Activated T-helper 1 cell treated with anti-CD3 and anti-CD28 coated beads, Interleukin-12 subunit alpha, Interleukin-12 subunit beta, Interleukin-2, Interleukin-4 antibody, amounts not matched to agents 30 ng/mL and 10 ng/mL and 1 ng/mL, durations not matched to agents 14 hours and 24 hours and 36 hours (primary cell): ENCODE results near the gene OPCML. TPM values are rescaled to one million over a fixed set of nuclear protein-coding genes. Genes with fewer than 3 reads are reported as not detected.

Experiments used
- DNase-seq: peaks from one replicate; pipeline ENCODE4 v3.0.0; 2021; ENCODE audit warnings: low spot score
- H3K27ac Mint-ChIP-seq: one replicate; pipeline ENCODE4 v1.8.0; 2021; ENCODE audit warnings: mild to moderate bottlenecking, mixed read lengths
- H3K27me3 Mint-ChIP-seq: one replicate; pipeline ENCODE4 v1.8.0; 2022; ENCODE audit warnings: mild to moderate bottlenecking, moderate library complexity, mixed read lengths; ENCODE audit not compliant: insufficient read depth
- H3K36me3 Mint-ChIP-seq: one replicate; pipeline ENCODE4 v1.8.0; 2021; ENCODE audit warnings: low read depth, mixed read lengths
- H3K4me1 Mint-ChIP-seq: one replicate; pipeline ENCODE4 v1.8.0; 2021; ENCODE audit warnings: low read depth, mixed read lengths
- H3K4me3 Mint-ChIP-seq: one replicate; pipeline ENCODE4 v1.8.0; 2021; ENCODE audit warnings: mild to moderate bottlenecking, moderate library complexity, mixed read lengths
- H3K9me3 Mint-ChIP-seq: one replicate; pipeline ENCODE4 v1.8.0; 2021; ENCODE audit warnings: mixed read lengths
- intact Hi-C: fragments of 100-400 bp; cut with micrococcal nuclease; formaldehyde crosslinking; loops from one replicate; pipeline ENCODE4 v1.15.1; 2024
- total RNA-seq: library from RNA; stranded (reverse); gene quantifications from 2 replicates; pipeline ENCODE4 v1.2.3, GENCODE V29; 2022

OPCML gene
- total RNA-seq, 1 donor from 2014 or later: not detected

GRCh38 chr11:132895340-132895739, 637.0 kb downstream of the OPCML start:
- no peaks in the 10 kb centered on the region for H3K27me3 Mint-ChIP-seq
- no peak overlapping the region for H3K4me3 Mint-ChIP-seq
- no peak for DNase-seq
- H3K9me3 Mint-ChIP-seq: no peaks in the 10 kb centered on the region
- no peaks in the 10 kb centered on the region for H3K4me1 Mint-ChIP-seq
- intact Hi-C loops: no loop called here
- H3K27ac Mint-ChIP-seq: no peak overlapping the region
- no peaks in the 10 kb centered on the region for H3K36me3 Mint-ChIP-seq

GRCh38 chr11:132894606-132895005, 637.7 kb downstream of the OPCML start:
- intact Hi-C loops: no loop called here
- H3K27me3 Mint-ChIP-seq: no peaks in the 10 kb centered on the region
- H3K9me3 Mint-ChIP-seq: no peaks in the 10 kb centered on the region
- no peak overlapping the region for H3K4me3 Mint-ChIP-seq
- no peak overlapping the region for H3K27ac Mint-ChIP-seq
- no peaks in the 10 kb centered on the region for H3K4me1 Mint-ChIP-seq
- H3K36me3 Mint-ChIP-seq: no peaks in the 10 kb centered on the region
- no peak for DNase-seq

- Mint-ChIP-seq H3K4me1 (no peaks in the 10 kb centered on the region), H3K27ac (no peak overlapping the region)
Observed at GRCh38 chr11:132892876-132893275, 639.4 kb downstream of the OPCML start.

GRCh38 chr11:132888226-132888625, 644.1 kb downstream of the OPCML start:
- H3K9me3 Mint-ChIP-seq: no peaks in the 10 kb centered on the region
- intact Hi-C loops: no loop called here

More at GRCh38 chr11:132892876-132893275, 639.4 kb downstream of the OPCML start:
- intact Hi-C loops: no loop called here
- no peaks in the 10 kb centered on the region for H3K9me3 Mint-ChIP-seq
- DNase-seq: no peak
- H3K27me3 Mint-ChIP-seq: no peaks in the 10 kb centered on the region
- no peaks in the 10 kb centered on the region for H3K36me3 Mint-ChIP-seq
- H3K4me3 Mint-ChIP-seq: no peak overlapping the region

GRCh38 chr11:132886335-132886734, 646.0 kb downstream of the OPCML start:
- no peaks in the 10 kb centered on the region for H3K4me1 Mint-ChIP-seq
- DNase-seq: no peak
- no peaks in the 10 kb centered on the region for H3K36me3 Mint-ChIP-seq
- intact Hi-C loops: no loop called here
- no peaks in the 10 kb centered on the region for H3K27me3 Mint-ChIP-seq
- H3K4me3 Mint-ChIP-seq: no peak overlapping the region
- no peak overlapping the region for H3K27ac Mint-ChIP-seq
- H3K9me3 Mint-ChIP-seq: no peaks in the 10 kb centered on the region

More at GRCh38 chr11:132888226-132888625, 644.1 kb downstream of the OPCML start:
- H3K27me3 Mint-ChIP-seq: no peaks in the 10 kb centered on the region
- H3K4me3 Mint-ChIP-seq: no peak overlapping the region
- no peaks in the 10 kb centered on the region for H3K36me3 Mint-ChIP-seq
- DNase-seq: no peak
- no peaks in the 10 kb centered on the region for H3K4me1 Mint-ChIP-seq
- no peak overlapping the region for H3K27ac Mint-ChIP-seq

- DNase-seq: no peak
- Mint-ChIP-seq H3K27ac (no peak overlapping the region), H3K4me3 (no peak overlapping the region), H3K9me3 (no peaks in the 10 kb centered on the region), H3K4me1 (no peaks in the 10 kb centered on the region), H3K36me3 (no peaks in the 10 kb centered on the region), H3K27me3 (no peaks in the 10 kb centered on the region)
- intact Hi-C loops: no loop called here
Observed at GRCh38 chr11:132883241-132883640, 649.1 kb downstream of the OPCML start.

GRCh38 chr11:132881622-132882021, 650.7 kb downstream of the OPCML start:
- H3K4me1 Mint-ChIP-seq: no peaks in the 10 kb centered on the region
- no peak overlapping the region for H3K4me3 Mint-ChIP-seq
- H3K27ac Mint-ChIP-seq: no peak overlapping the region

GRCh38 chr11:132878111-132878510, 654.2 kb downstream of the OPCML start:
- Mint-ChIP-seq H3K27me3 (no peaks in the 10 kb centered on the region), H3K9me3 (no peaks in the 10 kb centered on the region), H3K4me3 (no peak overlapping the region), H3K4me1 (no peaks in the 10 kb centered on the region), H3K27ac (no peak overlapping the region), H3K36me3 (no peaks in the 10 kb centered on the region)
- intact Hi-C loops: no loop called here
- DNase-seq: no peak

More at GRCh38 chr11:132881622-132882021, 650.7 kb downstream of the OPCML start:
- H3K9me3 Mint-ChIP-seq: no peaks in the 10 kb centered on the region
- H3K36me3 Mint-ChIP-seq: no peaks in the 10 kb centered on the region
- H3K27me3 Mint-ChIP-seq: no peaks in the 10 kb centered on the region
- no peak for DNase-seq
- intact Hi-C loops: no loop called here

- H3K4me1 Mint-ChIP-seq: no peaks in the 10 kb centered on the region
- no peaks in the 10 kb centered on the region for H3K36me3 Mint-ChIP-seq
- intact Hi-C loops: no loop called here
- DNase-seq: no peak
- H3K27ac Mint-ChIP-seq: no peak overlapping the region
- H3K27me3 Mint-ChIP-seq: no peaks in the 10 kb centered on the region
- no peak overlapping the region for H3K4me3 Mint-ChIP-seq
- H3K9me3 Mint-ChIP-seq: no peaks in the 10 kb centered on the region
Observed at GRCh38 chr11:132876705-132877104, 655.6 kb downstream of the OPCML start.

- H3K9me3 Mint-ChIP-seq: no peaks in the 10 kb centered on the region
- no peak overlapping the region for H3K4me3 Mint-ChIP-seq
- no peaks in the 10 kb centered on the region for H3K27me3 Mint-ChIP-seq
- no peak overlapping the region for H3K27ac Mint-ChIP-seq
- no peak for DNase-seq
- no peaks in the 10 kb centered on the region for H3K4me1 Mint-ChIP-seq
- H3K36me3 Mint-ChIP-seq: no peaks in the 10 kb centered on the region
- intact Hi-C loops: no loop called here
Observed at GRCh38 chr11:132876239-132876638, 656.1 kb downstream of the OPCML start.

GRCh38 chr11:132874638-132875037, 657.7 kb downstream of the OPCML start:
- no peak overlapping the region for H3K4me3 Mint-ChIP-seq
- no peaks in the 10 kb centered on the region for H3K4me1 Mint-ChIP-seq
- H3K27ac Mint-ChIP-seq: no peak overlapping the region
- DNase-seq: no peak
- no peaks in the 10 kb centered on the region for H3K27me3 Mint-ChIP-seq
- H3K9me3 Mint-ChIP-seq: no peaks in the 10 kb centered on the region
- H3K36me3 Mint-ChIP-seq: no peaks in the 10 kb centered on the region
- intact Hi-C loops: no loop called here

GRCh38 chr11:132873841-132874240, 658.5 kb downstream of the OPCML start:
- no peaks in the 10 kb centered on the region for H3K4me1 Mint-ChIP-seq
- intact Hi-C loops: no loop called here
- no peaks in the 10 kb centered on the region for H3K27me3 Mint-ChIP-seq
- no peak for DNase-seq
- no peaks in the 10 kb centered on the region for H3K9me3 Mint-ChIP-seq
- no peaks in the 10 kb centered on the region for H3K36me3 Mint-ChIP-seq
- no peak overlapping the region for H3K27ac Mint-ChIP-seq
- H3K4me3 Mint-ChIP-seq: no peak overlapping the region

- DNase-seq: no peak
- Mint-ChIP-seq H3K4me3 (no peak overlapping the region), H3K4me1 (no peaks in the 10 kb centered on the region), H3K36me3 (no peaks in the 10 kb centered on the region), H3K27ac (no peak overlapping the region), H3K9me3 (no peaks in the 10 kb centered on the region), H3K27me3 (no peaks in the 10 kb centered on the region)
- intact Hi-C loops: no loop called here
Observed at GRCh38 chr11:132872211-132872610, 660.1 kb downstream of the OPCML start.

GRCh38 chr11:132866783-132867545, 665.3 kb downstream of the OPCML start:
- no peaks in the 10 kb centered on the region for H3K27me3 Mint-ChIP-seq
- DNase-seq: no peak
- no peaks in the 10 kb centered on the region for H3K9me3 Mint-ChIP-seq
- H3K4me3 Mint-ChIP-seq: no peak overlapping the region
- H3K27ac Mint-ChIP-seq: no peak overlapping the region
- intact Hi-C loops: no loop called here
- H3K36me3 Mint-ChIP-seq: no peaks in the 10 kb centered on the region
- no peaks in the 10 kb centered on the region for H3K4me1 Mint-ChIP-seq
